NCI-H1048 (cell line): ENCODE results near the gene HIVEP3.

Source experiments
- DNase-seq: peaks from one replicate; lab custom pipeline; 2025; lab: John Stamatoyannopoulos, UW

Gene HIVEP3

DNA sequence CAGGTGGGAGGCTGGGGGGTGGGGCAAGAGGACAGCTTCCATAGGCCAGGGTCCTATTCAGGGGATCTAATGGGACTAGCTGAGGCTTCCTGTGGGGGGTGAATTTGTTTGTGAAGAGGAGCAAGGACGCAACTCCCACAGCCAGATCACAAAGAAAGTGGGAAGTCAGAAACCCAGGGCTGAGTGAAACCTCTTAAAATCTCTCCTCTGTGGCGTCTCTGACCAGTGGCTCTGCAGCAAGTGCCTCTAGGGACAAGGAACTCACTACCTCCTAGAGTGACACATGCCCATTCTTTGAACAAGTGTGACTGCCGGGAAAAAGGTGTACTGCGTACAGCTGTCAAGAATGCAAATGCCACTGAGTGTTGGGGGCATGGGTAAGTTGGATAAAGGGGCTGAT is 187.9 kb downstream of the HIVEP3 start:
- no peak for DNase-seq

DNA sequence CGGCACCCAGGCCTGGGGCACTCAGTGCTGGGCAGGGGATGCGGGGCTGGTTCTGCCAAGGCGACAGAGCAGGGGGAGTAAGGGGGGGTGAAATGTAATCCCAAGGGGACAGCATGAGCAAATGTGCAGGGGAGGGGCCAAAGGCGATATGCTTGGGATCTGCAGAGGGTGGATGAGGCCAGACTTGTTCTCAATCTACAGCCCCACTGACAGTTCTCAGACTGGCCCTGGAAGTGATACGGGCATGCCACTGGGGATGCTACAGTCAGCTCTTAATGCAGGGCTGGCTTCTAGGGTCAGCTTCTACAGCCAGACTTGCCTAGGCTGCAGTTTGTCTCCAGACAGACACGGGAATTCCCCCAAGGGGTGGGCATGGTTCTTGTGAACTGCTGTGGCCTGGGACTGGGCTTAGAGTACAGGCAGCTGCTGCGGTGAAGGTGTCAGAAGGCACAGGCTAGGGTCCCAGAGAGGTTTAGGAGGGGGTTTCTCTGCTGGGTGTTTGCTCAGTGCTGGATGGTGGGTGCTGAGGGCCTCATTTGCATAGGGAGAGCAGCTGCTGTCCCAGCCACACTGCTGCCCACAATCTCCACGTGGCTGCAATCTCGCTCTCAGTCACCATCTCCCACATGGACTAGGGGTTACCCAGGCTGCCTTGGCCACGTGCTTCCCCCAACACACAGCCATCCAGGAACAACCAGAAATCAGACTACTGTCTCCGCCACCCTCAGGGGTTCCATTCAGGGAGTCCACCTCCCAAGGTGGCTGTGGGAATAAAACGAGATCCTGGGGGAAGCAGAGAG is 190.1 kb downstream of the HIVEP3 start:
- no peak for DNase-seq

DNA sequence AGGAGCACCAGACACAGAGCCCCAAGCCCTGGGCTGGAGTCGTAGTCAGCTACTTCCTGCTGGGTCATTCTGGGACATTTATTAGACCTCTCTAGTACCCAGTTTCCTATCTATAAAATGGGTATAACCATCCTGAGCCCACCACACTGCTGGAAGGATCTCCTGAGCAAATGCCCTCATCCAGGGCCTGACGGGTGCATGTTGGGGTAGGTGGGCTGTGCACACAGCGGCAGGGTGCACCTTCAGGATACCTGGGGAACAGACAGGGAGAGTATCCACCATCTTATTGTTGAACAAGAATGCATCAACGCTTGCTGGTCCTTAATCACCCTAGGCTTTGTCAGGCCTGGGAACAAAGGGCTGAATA is 191.0 kb downstream of the HIVEP3 start:
- no peak for DNase-seq

DNA sequence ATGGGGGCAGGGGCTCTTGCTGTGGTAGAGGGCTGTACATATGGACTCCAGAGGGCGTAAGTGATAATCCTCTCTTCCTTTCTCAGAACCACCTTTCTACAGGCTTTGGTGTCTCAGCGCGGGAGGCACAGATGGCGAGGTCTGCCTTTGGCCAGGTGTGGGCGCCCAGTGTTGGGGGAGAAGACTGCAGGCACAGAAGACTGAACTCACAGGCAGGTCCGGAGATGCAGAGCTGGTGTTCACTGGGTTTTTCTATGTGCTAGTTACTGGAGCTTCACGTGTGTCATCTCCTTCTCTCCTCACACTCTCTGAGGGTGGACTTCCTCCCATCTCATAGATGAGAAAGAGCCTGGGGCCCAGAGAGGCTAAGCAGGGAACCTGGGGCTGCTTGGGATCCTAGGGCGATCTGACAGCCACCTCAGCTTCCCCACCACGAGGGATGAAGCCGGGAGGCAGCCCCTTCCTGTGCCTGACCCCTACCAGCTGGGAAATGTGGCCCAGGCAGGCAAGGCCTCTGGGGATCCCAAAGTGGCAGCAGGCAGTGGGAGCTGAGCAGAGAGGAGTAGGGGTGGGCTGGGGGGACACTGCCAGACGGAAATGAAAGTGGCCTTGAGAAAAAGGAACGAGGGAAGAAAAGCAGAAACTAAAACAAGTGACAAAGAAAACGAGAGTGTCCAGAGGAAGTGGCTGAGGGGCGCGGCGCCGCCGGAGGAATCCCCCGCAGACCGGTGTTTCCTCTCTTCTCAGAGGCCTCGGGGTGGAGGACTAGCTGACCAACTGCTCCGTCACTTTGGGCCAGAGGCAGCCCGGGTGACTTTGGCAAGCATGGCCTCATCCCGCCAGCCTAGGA is 191.6 kb downstream of the HIVEP3 start:
- no peak for DNase-seq

DNA sequence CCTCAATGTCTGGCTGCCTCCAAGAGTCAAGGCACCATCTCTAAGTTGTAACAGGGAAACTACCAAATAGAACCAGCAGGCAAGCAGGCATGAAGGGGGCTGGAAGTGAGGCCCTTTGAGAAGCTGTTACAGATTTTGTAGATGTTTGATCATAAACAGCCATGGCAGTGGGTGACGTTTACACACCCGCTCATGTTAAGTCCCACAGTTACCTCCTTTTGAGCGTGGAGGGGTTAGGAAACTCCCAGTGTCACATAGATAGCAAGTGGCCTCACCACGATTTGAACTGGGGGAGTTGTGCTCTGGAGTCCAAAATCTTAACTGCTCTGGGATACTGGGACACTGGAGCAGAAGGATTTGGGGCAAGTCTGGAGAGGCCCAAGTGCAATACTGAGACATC is 192.4 kb downstream of the HIVEP3 start:
- no peak for DNase-seq

DNA sequence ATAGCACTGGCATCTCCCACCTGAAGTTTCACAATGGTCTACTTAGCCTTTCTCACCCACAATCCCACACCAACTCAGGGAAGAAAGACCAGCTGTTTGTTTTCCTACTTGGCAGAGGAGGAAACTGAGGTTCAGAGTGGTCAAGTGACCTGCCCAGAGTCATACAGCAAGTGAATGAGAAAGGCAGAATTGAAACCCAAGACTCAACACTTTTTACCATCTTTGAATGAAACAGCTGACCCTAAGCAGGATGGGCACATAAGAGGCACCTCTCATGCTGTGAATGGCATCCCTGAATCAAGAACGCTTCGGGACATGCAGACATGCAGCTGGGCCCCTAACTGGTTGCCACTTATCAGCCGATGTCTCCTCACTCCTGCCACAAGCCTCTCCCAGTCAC is 193.8 kb downstream of the HIVEP3 start:
- DNase-seq, result no peak

DNA sequence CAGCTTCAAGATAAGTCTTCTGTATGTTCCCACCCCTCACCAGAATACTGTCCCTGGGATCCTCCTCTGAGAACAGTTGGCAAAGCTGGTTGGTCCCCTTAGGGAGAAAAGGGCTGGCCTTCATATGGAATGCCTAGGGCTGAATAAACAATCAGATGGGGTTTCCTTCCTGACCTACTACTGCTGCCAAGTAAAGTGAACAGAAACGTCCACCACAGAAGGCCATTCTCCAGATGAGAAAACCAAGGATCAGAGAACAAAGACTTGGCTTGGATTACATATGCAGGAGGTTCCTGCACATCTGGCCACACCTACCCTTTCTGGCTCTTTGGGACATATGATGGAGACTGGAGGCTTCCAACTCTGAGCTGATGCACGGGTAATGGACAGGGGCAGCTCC is 194.5 kb downstream of the HIVEP3 start:
- DNase-seq, result no peak

DNA sequence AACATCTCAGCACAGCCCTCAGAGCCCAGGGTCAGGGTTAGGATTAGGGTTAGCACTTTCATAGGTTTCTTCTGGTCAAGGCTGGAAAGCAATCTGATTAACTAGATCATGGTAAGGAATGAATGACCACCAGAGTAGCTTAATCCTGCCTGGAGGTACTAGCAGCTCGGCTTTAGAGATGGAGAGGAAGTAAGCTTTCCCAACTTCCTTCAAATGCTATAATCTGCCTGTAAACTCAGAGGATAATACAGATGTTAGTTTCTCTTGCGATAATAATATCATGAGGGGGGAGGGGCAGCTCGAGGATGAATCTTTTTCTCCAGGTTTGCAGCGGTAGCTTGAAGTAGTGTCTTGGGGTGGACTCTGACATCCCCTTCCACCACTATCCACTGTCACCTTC is 194.9 kb downstream of the HIVEP3 start:
- no peak for DNase-seq

DNA sequence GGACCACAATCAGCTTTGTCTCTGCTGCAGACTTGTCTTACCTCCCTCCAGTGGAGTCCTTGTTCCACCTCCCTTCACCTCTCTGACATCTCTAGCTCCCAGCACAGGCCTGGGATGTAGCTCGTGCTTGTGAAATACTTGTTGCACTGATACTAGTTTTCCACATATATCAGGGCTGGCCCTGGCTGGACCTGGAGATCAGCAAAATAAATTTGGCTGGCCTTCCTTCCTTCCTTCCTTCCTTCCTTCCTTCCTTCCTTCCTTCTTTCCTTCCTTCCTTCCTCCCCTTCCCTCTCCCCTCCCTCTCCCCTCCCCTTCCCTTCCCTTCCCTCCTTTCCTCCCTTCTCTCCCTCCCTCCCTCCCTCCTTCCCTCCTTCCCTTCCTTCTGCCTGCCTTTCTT is 196.5 kb downstream of the HIVEP3 start:
- DNase-seq, result no peak

DNA sequence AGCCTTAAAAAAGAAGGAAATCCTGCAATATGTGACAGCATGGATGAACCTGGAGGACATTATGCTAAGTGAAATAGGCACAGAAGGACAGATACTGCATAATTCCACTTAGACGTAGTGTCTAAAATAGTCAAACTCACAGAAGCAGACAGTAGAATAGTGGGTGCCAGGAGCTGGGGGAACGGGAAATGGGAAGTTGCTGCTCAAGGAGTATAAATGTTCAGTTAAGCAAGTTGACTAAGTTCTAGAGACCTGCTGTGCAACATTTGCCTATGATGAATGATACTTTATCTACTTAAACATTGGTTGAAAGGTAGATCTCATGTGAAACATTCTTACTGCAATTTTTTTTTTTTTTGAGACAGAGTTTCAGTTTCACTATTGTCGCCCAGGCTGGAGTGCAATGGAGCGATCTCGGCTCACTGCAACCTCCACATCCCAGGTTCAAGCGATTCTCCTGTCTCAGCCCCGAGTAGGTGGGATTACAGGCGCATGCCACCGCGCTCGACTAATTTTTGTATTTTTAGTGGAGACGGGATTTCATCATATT is 197.8 kb downstream of the HIVEP3 start:
- DNase-seq, result no peak

DNA sequence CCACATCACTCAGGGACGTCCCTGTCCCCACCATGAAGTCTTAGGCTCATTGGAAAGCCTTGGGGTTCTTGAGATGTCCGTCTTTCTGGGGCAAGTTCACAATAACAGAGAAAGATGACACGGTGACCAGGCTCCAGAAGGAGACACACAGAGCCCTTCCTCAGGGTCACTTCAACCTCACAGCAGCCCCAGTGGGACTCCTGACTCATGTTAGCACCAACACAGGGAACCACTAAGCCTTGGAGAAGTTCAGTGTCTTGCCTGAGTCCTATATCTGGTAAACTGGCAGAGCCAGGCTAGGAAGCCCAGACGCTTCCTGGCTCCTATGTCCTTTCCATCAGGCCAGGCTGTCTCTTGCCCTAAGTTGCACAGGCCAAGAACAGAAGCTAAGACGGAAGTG is 199.1 kb downstream of the HIVEP3 start:
- DNase-seq, result no peak

DNA sequence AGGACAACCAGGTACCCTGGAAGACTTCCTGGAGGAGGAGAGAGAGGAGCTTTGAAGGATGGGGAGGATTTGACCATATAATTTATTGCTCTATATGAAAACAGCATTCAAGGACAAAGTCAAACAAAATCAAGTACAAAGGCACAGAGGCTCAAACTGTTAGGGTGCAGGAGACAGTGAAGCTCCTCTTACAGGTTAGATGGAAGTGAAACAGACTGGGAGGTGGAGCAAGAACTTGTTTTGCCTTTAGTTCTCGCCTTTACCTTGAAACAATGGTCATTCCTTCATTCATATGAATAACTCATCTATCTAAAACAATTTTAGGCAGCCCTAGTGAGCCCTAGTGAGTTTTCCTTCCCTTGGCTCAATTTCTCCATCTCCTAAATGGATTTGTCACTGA is 199.6 kb downstream of the HIVEP3 start:
- DNase-seq, result no peak

DNA sequence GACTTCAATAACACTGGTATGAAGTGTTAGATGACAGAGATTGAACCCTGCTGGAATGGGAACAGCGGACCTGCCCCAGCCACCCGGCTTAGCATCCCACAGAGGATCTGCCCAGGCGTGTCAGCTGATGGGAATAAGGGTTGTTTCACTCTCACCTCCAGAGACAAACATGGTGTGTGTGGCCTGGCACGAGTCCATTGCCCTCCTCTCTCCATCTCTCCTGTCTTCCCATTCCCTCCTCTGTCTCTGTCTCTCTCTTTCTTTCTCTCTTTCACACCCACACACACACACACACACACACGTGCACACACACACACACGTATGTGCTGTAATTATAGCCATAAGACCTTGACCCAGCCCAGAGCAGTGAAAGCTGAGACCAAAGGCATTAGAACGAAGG is 200.2 kb downstream of the HIVEP3 start:
- DNase-seq, result no peak

DNA sequence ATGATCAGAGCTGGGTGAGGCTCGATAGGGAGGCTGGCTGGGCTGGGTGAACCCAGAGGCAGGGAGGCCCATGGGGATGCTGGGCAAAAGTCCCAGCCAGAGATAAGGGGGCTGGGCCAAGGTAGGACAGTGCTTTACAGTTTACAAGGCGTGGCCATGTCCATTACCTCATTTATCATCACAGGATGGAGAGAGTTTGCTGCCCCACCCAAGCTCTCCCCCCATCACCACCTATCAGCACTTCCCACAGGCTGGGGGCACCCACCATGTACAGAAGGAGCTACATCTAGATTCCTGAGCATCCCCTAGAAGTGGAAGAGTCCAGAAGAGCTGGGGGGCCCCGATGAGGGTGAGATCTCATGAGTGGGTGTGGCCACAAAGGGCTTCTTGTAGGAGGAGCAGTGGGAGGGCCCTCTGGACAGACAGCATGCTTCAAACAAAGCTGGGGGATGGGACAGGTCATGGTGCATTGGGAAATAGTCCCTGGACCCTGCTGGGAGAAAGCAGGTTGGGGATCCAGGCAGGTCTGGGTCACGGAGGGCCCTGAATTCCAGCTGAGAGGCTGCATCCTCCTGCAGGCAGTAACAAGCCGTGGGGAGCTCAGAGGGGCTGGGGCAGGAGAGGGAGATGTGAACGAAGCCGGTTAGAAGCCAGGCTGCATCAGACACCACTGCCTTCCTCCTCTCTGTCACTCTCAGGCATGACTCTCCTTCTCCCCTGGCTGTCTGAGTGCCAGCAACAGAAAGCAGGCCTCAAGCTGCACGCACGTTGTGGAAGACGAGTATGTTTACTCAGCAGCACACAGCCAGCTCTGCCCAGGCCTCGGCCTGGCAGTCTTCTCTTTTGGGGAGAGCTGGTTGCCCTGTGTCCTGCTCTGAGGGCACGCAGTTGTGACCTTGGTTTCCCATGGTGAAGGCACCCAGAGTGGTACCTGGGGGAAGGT is 202.3 kb downstream of the HIVEP3 start:
- DNase-seq, result no peak

DNA sequence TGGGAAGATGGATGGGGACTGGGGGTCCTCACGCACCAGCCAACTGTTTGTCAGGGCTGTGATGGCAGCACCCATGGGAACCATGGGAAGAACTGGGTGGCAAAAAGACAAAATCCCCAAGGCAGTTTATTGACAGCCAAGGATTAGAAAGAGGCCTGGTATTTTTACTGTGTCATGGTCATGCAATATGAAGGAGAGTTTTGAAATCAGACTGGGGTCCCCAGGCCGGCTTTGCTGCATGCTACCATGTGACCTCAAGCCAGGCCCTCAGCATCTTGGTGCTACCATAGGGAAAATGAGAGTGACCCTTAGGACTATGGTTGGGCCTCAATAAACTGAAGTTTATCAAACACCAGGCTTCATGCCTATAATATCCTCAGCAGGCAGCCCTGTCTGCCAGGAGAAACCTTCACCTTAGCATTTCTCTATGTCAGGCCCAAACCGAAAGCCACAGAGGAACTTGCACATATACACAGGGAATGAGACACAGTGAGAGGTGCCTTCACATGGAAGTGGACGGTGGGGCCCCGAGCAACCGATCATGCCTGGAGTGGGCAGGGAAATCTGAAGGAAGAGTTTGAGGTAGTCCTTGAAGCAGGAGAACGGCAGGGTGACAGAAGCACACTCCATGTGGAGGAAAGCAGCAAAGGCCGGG is 203.2 kb downstream of the HIVEP3 start:
- DNase-seq, result no peak

DNA sequence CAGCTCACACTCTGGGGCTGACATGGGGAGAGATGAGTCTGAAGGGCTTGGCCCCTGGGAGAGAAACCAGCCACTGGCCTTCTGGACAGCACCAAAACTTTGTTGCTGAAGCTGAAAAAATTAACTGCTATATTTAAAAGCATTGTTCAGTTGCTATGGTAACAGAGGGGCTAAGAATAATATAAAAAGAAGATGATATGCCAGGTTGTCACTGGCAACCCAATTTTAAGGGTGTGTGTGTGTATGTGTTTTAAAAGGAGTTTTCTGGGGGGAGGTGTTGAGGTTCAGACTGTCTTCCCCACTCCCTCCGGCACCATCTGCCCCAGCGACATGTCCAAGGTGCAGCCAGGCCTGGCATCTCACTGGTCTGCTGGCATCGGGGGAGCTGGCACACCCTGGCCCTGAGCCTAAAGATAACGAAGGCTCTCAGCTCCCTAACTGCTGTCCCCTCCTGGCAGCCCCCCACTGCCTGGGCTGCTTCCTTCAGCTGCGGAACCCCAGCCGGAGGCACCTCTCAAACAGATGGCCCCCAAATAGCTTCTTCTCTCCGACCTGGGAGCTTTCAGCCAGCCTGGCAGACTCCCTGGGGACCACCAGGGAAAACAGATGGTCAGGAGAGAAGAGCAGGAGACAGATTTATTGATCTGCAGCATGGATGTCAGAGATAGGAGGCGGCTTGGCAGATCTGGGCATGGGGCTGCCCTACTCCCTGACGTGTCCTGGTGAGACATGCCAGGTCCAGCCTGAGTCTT is 203.9 kb downstream of the HIVEP3 start:
- no peak for DNase-seq

DNA sequence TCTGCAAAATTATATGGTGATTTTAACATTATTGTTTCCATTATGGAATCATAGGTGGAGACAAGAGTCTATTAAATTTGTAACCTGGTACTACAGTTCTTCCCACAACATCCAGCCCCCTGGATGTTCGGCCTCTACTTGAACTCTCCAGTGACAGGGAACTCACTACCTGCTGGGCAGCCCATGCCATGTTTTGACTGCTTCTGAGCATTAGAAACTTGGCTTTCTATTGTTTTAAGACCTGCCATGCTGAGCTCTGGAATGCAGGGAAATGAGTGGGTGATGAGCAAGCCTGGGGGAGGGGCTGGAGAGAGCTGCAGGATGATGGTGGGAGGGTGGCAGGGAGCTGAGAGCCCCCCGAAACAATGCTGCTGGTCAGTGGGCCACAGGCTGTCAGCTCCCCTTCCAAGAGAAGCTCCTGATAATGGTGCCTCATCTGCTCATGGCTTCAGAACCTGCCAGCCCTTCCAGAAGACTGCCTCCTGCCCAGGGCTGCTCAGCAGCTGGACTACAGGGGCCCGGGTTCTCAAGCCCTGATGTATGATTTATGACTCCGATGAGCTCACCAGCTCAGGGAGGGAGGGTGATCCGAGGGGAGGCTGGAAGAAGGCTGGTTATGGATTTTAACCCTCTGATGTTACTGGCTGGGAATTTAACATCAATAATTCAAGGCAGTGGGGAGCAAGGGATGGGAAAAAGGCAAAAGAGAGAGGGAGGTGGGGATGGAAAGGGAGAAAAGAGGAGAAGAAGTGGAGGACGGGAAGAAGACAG is 205.0 kb downstream of the HIVEP3 start:
- DNase-seq, result no peak

DNA sequence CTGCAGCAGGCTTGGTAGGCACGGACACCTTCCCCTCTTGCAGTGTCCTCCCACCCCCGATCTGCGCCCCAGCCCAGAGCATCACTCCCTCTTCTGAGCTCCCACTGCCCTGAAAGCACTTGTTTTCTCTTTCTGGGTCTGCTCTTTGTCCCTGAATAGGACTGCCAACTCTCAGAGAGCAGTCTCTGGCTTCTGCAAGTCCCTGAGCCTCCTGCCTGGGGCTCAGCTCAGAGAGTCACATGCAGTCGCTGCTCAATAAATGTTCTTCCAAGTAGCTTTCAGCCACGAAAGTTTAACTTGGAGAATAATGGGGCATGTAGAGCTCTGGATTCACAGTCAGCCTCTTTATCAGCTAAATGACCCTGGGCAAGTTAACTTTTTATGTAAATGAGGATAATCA is 205.6 kb downstream of the HIVEP3 start:
- DNase-seq, result no peak

DNA sequence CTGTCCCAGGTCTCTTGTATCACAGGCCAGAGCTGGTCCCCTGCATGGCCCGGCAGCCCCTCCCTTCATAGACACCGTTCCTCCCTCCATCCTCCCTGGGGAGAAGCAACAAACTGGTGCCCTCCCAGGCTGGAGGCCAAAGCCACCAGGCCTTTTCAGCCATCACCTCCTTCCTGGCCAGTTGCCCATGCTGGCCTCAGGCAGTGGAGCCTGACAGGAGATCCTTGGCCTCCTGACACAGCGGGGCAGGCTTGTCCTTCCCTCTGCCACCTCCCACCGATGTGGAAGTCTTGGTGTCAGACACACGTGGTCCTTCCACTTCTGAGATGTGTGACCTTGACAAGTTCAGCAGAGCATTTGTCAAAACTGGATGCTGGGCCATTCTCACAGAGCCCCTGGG is 206.0 kb downstream of the HIVEP3 start:
- no peak for DNase-seq

DNA sequence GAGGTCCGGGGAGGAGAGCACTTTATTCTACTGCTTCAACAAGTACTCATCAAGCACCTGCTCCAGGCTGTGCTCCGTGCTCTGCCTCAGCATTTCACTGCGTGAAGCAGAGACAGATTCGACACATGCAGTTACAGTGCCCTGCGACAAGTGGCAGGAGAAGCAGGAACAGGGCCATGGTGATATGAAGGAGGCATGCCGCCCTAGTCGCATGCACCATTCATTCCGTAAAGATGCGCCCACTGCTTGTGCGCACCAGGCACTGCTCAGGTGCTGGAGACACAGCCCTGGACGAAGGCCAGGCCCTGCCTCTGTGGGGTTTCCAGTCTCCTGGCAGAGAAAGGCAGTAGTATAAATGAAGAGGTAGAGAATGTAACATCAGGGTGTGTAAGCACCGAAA is 206.6 kb downstream of the HIVEP3 start:
- no peak for DNase-seq
